ENCODE data around the gene CKS1B. TPM values are rescaled to one million over a fixed set of nuclear protein-coding genes. Genes with fewer than 3 reads are reported as not detected.

The CKS1B gene

GRCh38 chr1:155023627-155024026, 49.1 kb downstream of the CKS1B start:
- Histone ChIP-seq H3K4me1 (ENCODE audit: control insufficient read depth, low read depth, low read length) (no peaks in the 10 kb centered on the region), H4K8ac (ENCODE audit: low read depth, low read length) (no peak overlapping the region), H2BK15ac (replicated peaks; ENCODE audit: low read depth) (no peak overlapping the region), H3K23ac (ENCODE audit: low read length) (no peak overlapping the region), H3K27ac (ENCODE audit: low read depth, low read length) (no peak overlapping the region), H3K9ac (ENCODE audit: low read length) (no peak overlapping the region), H2BK120ac (ENCODE audit: low read depth, low read length) (no peak overlapping the region), H3K79me2 (ENCODE audit: control insufficient read depth, insufficient read depth, low read length) (no peaks in the 10 kb centered on the region), H3K27me3 (ENCODE audit: insufficient read depth, low read length, poor library complexity) (no peaks in the 10 kb centered on the region), H3K4ac (ENCODE audit: low read depth, low read length) (no peak overlapping the region), H3K4me3 (ENCODE audit: low read length) (no peak overlapping the region), H4K5ac (ENCODE audit: low read length) (no peak overlapping the region), H2BK5ac (ENCODE audit: low read length) (no peak overlapping the region), H3K18ac (ENCODE audit: low read length) (no peak overlapping the region), H3K36me3 (ENCODE audit: control insufficient read depth, insufficient read depth, low read length) (no peaks in the 10 kb centered on the region), H3K79me1 (ENCODE audit: low read length) (no peaks in the 10 kb centered on the region), H2AK5ac (ENCODE audit: low read length) (no peak overlapping the region), H3K56ac (ENCODE audit: low read length) (no peak overlapping the region), H3K4me2 (ENCODE audit: low read length) (no peak overlapping the region)
- WGBS (ENCODE audit: extremely low coverage, insufficient coverage, low lambda C conversion rate), result no CpG with 5 or more reads among the region's 5 CpGs
- DNase-seq, result no peak

- no peaks in the 10 kb centered on the region for H3K79me1 ChIP-seq (ENCODE audit: low read length)
- H2BK5ac ChIP-seq (ENCODE audit: low read length), result no peak overlapping the region
These were observed 49.8 kb downstream of the CKS1B start for GRCh38 chr1:155024315-155024714.

GRCh38 chr1:155026154-155026553, 51.7 kb downstream of the CKS1B start:
- DNase-seq, result no peak
- no peaks in the 10 kb centered on the region for H3K79me2 ChIP-seq (ENCODE audit: control insufficient read depth, insufficient read depth, low read length)
- H3K4me2 ChIP-seq (ENCODE audit: low read length), result no peak overlapping the region
- WGBS (ENCODE audit: extremely low coverage, insufficient coverage, low lambda C conversion rate), result no CpG with 5 or more reads among the region's 9 CpGs
- H3K4me3 ChIP-seq (ENCODE audit: low read length), result no peak overlapping the region
- no peaks in the 10 kb centered on the region for H3K36me3 ChIP-seq (ENCODE audit: control insufficient read depth, insufficient read depth, low read length)
- H2BK15ac ChIP-seq (replicated peaks; ENCODE audit: low read depth), result no peak overlapping the region
- H3K18ac ChIP-seq (ENCODE audit: low read length), result no peak overlapping the region
- H3K27me3 ChIP-seq (ENCODE audit: insufficient read depth, low read length, poor library complexity), result no peaks in the 10 kb centered on the region
- H3K4me1 ChIP-seq (ENCODE audit: control insufficient read depth, low read depth, low read length), result no peaks in the 10 kb centered on the region
- H2BK5ac ChIP-seq (ENCODE audit: low read length), result no peak overlapping the region
- H3K56ac ChIP-seq (ENCODE audit: low read length), result no peak overlapping the region
- no peaks in the 10 kb centered on the region for H3K79me1 ChIP-seq (ENCODE audit: low read length)
- no peak overlapping the region for H2BK120ac ChIP-seq (ENCODE audit: low read depth, low read length)
- no peak overlapping the region for H3K27ac ChIP-seq (ENCODE audit: low read depth, low read length)
- H3K9ac ChIP-seq (ENCODE audit: low read length), result no peak overlapping the region
- H2AK5ac ChIP-seq (ENCODE audit: low read length), result no peak overlapping the region
- H3K23ac ChIP-seq (ENCODE audit: low read length), result no peak overlapping the region
- no peak overlapping the region for H4K5ac ChIP-seq (ENCODE audit: low read length)
- no peak overlapping the region for H4K8ac ChIP-seq (ENCODE audit: low read depth, low read length)
- H3K4ac ChIP-seq (ENCODE audit: low read depth, low read length), result no peak overlapping the region

More at GRCh38 chr1:155024315-155024714, 49.8 kb downstream of the CKS1B start:
- H2AK5ac ChIP-seq (ENCODE audit: low read length), result no peak overlapping the region
- H3K27me3 ChIP-seq (ENCODE audit: insufficient read depth, low read length, poor library complexity), result no peaks in the 10 kb centered on the region
- DNase-seq, result no peak
- H3K56ac ChIP-seq (ENCODE audit: low read length), result no peak overlapping the region
- no peak overlapping the region for H3K23ac ChIP-seq (ENCODE audit: low read length)
- H3K4me1 ChIP-seq (ENCODE audit: control insufficient read depth, low read depth, low read length), result no peaks in the 10 kb centered on the region
- H3K18ac ChIP-seq (ENCODE audit: low read length), result no peak overlapping the region
- H4K8ac ChIP-seq (ENCODE audit: low read depth, low read length), result no peak overlapping the region
- no peaks in the 10 kb centered on the region for H3K36me3 ChIP-seq (ENCODE audit: control insufficient read depth, insufficient read depth, low read length)
- no peaks in the 10 kb centered on the region for H3K79me2 ChIP-seq (ENCODE audit: control insufficient read depth, insufficient read depth, low read length)
- no peak overlapping the region for H4K5ac ChIP-seq (ENCODE audit: low read length)
- no peak overlapping the region for H2BK120ac ChIP-seq (ENCODE audit: low read depth, low read length)
- no peak overlapping the region for H3K27ac ChIP-seq (ENCODE audit: low read depth, low read length)
- no peak overlapping the region for H3K4ac ChIP-seq (ENCODE audit: low read depth, low read length)
- no peak overlapping the region for H2BK15ac ChIP-seq (replicated peaks; ENCODE audit: low read depth)
- no peak overlapping the region for H3K4me2 ChIP-seq (ENCODE audit: low read length)
- no peak overlapping the region for H3K9ac ChIP-seq (ENCODE audit: low read length)
- no CpG with 5 or more reads among the region's 9 CpGs for whole genome bisulfite sequencing (ENCODE audit: extremely low coverage, insufficient coverage, low lambda C conversion rate)
- H3K4me3 ChIP-seq (ENCODE audit: low read length), result no peak overlapping the region

GRCh38 chr1:155026588-155026987, 52.1 kb downstream of the CKS1B start:
- DNase-seq, result no peak
- Histone ChIP-seq H2BK15ac (replicated peaks; ENCODE audit: low read depth) (no peak overlapping the region), H2AK5ac (ENCODE audit: low read length) (no peak overlapping the region), H2BK120ac (ENCODE audit: low read depth, low read length) (no peak overlapping the region), H3K4ac (ENCODE audit: low read depth, low read length) (no peak overlapping the region), H3K27ac (ENCODE audit: low read depth, low read length) (no peak overlapping the region), H3K4me3 (ENCODE audit: low read length) (no peak overlapping the region), H3K18ac (ENCODE audit: low read length) (no peak overlapping the region), H4K5ac (ENCODE audit: low read length) (no peak overlapping the region), H3K79me1 (ENCODE audit: low read length) (no peaks in the 10 kb centered on the region), H3K23ac (ENCODE audit: low read length) (no peak overlapping the region), H3K4me1 (ENCODE audit: control insufficient read depth, low read depth, low read length) (no peaks in the 10 kb centered on the region), H3K4me2 (ENCODE audit: low read length) (no peak overlapping the region), H3K27me3 (ENCODE audit: insufficient read depth, low read length, poor library complexity) (no peaks in the 10 kb centered on the region), H3K36me3 (ENCODE audit: control insufficient read depth, insufficient read depth, low read length) (no peaks in the 10 kb centered on the region), H3K56ac (ENCODE audit: low read length) (no peak overlapping the region), H3K9ac (ENCODE audit: low read length) (no peak overlapping the region), H3K79me2 (ENCODE audit: control insufficient read depth, insufficient read depth, low read length) (no peaks in the 10 kb centered on the region), H4K8ac (ENCODE audit: low read depth, low read length) (no peak overlapping the region), H2BK5ac (ENCODE audit: low read length) (no peak overlapping the region)
- WGBS (ENCODE audit: extremely low coverage, insufficient coverage, low lambda C conversion rate), result no CpG with 5 or more reads among the region's 6 CpGs

Small RNA genes lying within 50 kb of the gene (small RNA-seq; reads per million reads assigned to genes)
- gene MIR4258 (ENCODE audit: insufficient read depth) (not detected), gene RF00017 (ENCODE audit: insufficient read depth) (not detected)
